Smooth muscle cell (in vitro differentiated cells): ENCODE measurements around the gene GOT1. TPM values are rescaled to one million over a fixed set of nuclear protein-coding genes. Genes with fewer than 3 reads are reported as not detected.
A peak's percentile ranks its signal among the peaks of the same experiment; 100 is the strongest.

Experiments used
- DNase-seq: peaks from one replicate; lab custom pipeline; 2025; ENCODE audit not compliant: unreplicated experiment; lab: John Stamatoyannopoulos, UW
- H2AFZ ChIP-seq: fragments of 200-600 bp; sonication (generic); 2 replicates; pipeline ENCODE4 v1.6.0; 2016; ENCODE audit warnings: antibody characterized with exemption, low read depth, mild to moderate bottlenecking
- H3F3A ChIP-seq: fragments of 200-600 bp; sonication (generic); 2 replicates; pipeline ENCODE4 v1.6.0; 2017; ENCODE audit warnings: antibody characterized with exemption, low read depth
- H3K27ac ChIP-seq: fragments of 200-600 bp; sonication (generic); 2 replicates; pipeline ENCODE4 v1.5.1; 2016; ENCODE audit warnings: low read depth, mild to moderate bottlenecking
- H3K27me3 ChIP-seq: fragments of 200-600 bp; sonication (generic); 2 replicates; pipeline ENCODE4 v1.6.1; 2016; ENCODE audit warnings: low read depth, mild to moderate bottlenecking
- H3K36me3 ChIP-seq: fragments of 200-600 bp; sonication (generic); 2 replicates; pipeline ENCODE4 v1.5.1; 2016; ENCODE audit warnings: low read depth
- H3K4me1 ChIP-seq: fragments of 200-600 bp; sonication (generic); 2 replicates; pipeline ENCODE4 v1.5.1; 2016; ENCODE audit warnings: low read depth
- H3K4me2 ChIP-seq: fragments of 200-600 bp; sonication (generic); 2 replicates; pipeline ENCODE4 v1.6.0; 2016; ENCODE audit warnings: mild to moderate bottlenecking
- H3K4me3 ChIP-seq: fragments of 200-600 bp; sonication (generic); 2 replicates; pipeline ENCODE4 v1.5.1; 2016; ENCODE audit warnings: mild to moderate bottlenecking
- H3K79me2 ChIP-seq: fragments of 200-600 bp; sonication (generic); 2 replicates; pipeline ENCODE4 v1.6.0; 2016; ENCODE audit warnings: low read depth, mild to moderate bottlenecking
- H3K9ac ChIP-seq: fragments of 200-600 bp; sonication (generic); 2 replicates; pipeline ENCODE4 v1.6.0; 2016; ENCODE audit warnings: low read depth
- H3K9me3 ChIP-seq: fragments of 200-600 bp; sonication (generic); replicated peaks from 2 replicates; pipeline ENCODE4 v1.5.1; 2016; ENCODE audit warnings: low read depth
- H4K20me1 ChIP-seq: fragments of 200-600 bp; sonication (generic); 2 replicates; pipeline ENCODE4 v1.6.0; 2016; ENCODE audit warnings: low read depth
- WGBS: methylation state at CpG from one replicate; pipeline ENCODE4 v1.1.7; 2016; ENCODE audit warnings: low lambda C conversion rate; 5-methylcytosine and 5-hydroxymethylcytosine counted together
- polyA plus RNA-seq: library from polyadenylated mRNA; unstranded; fragments of >200 nt; fragmentation: Nextera tagmentation; extraction: Ambion mirVana; gene quantifications from 2 replicates; pipeline ENCODE4 v1.2.1, GENCODE V29; 2016
- total RNA-seq: library from RNA; depleted of rRNA; stranded (reverse); fragments of >200 nt; gene quantifications from 2 replicates; pipeline ENCODE4 v1.2.3, GENCODE V29; 2014
- TF ChIP-seq, protein P1 (sequence below): fragments of 200-600 bp; sonication (generic); IDR thresholded peaks from 2 replicates; pipeline ENCODE4 v1.5.1; 2017; ENCODE audit warnings: borderline replicate concordance, mild to moderate bottlenecking, antibody characterized with exemption; ENCODE audit not compliant: insufficient read depth, poor library complexity, severe bottlenecking

The GOT1 gene
- total and polyA plus RNA-seq, 2 experiments from 2014 or later, result 34.7 to 44.4 TPM

DNA sequence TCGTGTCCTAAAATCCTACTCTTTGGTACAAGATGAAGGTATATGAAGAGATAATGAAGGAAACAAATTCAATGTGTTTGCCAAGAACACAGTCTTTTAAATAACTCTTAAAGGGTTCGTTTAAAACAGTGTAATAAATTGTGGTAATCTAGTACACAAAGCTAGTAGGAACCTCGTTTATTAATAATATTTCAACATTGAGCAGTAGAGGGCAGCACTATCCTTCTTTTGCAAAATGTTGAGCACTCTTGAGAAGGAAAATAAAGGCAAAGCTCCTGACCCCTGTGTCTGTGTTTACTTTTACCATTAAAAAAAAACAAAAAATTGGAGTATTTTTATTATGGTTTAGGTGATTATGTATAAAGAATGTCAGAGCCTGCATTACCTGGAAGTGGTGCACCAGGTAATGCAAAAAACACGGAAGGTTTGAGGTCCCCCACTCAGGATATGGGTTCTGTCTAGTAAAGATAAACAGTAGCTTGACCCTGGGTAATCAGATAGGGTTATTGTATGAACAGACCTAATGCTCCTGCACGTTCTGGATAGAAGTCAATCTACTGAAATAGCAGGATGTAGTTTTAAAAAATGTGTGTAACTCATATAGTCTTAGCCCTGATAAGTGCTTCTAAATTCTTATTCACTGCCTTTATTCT is 5.7 kb upstream of the GOT1 start:
- no peak for DNase-seq
- 46% methylated on average over 5 of the region's 5 CpGs for WGBS
- TF ChIP-seq, protein P1, sequence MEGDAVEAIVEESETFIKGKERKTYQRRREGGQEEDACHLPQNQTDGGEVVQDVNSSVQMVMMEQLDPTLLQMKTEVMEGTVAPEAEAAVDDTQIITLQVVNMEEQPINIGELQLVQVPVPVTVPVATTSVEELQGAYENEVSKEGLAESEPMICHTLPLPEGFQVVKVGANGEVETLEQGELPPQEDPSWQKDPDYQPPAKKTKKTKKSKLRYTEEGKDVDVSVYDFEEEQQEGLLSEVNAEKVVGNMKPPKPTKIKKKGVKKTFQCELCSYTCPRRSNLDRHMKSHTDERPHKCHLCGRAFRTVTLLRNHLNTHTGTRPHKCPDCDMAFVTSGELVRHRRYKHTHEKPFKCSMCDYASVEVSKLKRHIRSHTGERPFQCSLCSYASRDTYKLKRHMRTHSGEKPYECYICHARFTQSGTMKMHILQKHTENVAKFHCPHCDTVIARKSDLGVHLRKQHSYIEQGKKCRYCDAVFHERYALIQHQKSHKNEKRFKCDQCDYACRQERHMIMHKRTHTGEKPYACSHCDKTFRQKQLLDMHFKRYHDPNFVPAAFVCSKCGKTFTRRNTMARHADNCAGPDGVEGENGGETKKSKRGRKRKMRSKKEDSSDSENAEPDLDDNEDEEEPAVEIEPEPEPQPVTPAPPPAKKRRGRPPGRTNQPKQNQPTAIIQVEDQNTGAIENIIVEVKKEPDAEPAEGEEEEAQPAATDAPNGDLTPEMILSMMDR, result peak; percentile 55

DNA sequence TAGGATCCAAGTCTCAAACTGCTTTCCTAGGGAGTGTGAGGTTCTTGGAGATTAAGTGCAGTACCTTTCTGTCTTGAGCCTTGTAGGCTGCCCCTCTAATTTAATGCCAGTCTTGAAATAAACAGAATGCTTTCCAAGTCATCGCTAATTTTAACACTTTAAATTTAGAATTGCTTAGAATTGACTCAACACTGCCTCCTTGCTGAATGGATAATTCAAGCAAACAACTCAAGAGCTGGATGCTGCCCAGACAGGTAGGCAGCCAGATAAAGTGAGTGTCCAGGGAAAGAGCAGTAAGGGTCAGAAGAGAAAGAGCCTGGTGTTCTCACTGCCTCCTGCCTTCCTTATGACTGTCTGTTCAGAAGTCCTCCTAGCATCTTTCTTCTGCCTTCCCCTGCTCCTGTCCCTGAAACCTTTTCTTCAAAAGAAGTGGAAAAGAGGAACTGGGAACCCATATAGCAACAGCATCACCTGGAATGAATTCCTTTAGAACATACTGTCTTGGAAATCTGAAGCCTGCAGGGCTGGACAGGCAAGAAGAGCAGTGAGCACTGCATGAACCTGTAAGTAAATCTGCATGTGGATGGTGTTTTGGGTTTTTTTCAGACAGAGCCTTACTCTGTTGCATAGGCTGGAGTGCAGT is 3.1 kb upstream of the GOT1 start:
- no peak overlapping the region for H2AFZ ChIP-seq
- no peak overlapping the region for H3K4me2 ChIP-seq
- WGBS, result 48% methylated on average over 1 of the region's 1 CpG
- H3K79me2 ChIP-seq, result peaks cover 39% of the 10 kb centered on the region
- no peak overlapping the region for H3K27ac ChIP-seq
- DNase-seq, result no peak
- H3K27me3 ChIP-seq, result no peaks in the 10 kb centered on the region
- H3F3A ChIP-seq, result no peaks in the 10 kb centered on the region
- peaks cover 10% of the 10 kb centered on the region for H4K20me1 ChIP-seq
- H3K36me3 ChIP-seq, result peaks cover 3% of the 10 kb centered on the region
- peaks cover 15% of the 10 kb centered on the region for H3K4me1 ChIP-seq
- TF ChIP-seq, protein P1, result peak; percentile 12
- H3K9me3 ChIP-seq, result no peaks in the 10 kb centered on the region
- no peak overlapping the region for H3K4me3 ChIP-seq
- H3K9ac ChIP-seq, result no peak overlapping the region

More for the DNA sequence above, 5.7 kb upstream of the GOT1 start:
- Histone ChIP-seq H4K20me1 (peaks cover 10% of the 10 kb centered on the region), H3K9me3 (no peaks in the 10 kb centered on the region), H3K27me3 (no peaks in the 10 kb centered on the region), H2AFZ (no peak overlapping the region), H3K4me2 (no peak overlapping the region), H3K4me3 (no peak overlapping the region), H3K36me3 (peaks cover 3% of the 10 kb centered on the region), H3K79me2 (peaks cover 18% of the 10 kb centered on the region), H3F3A (no peaks in the 10 kb centered on the region), H3K27ac (no peak overlapping the region), H3K4me1 (peaks cover 5% of the 10 kb centered on the region), H3K9ac (no peak overlapping the region)

GRCh38 chr10:99432881-99433280 is 2.5 kb upstream of the GOT1 start:
- no peak overlapping the region for H3K9ac ChIP-seq
- H3K36me3 ChIP-seq, result peaks cover 2% of the 10 kb centered on the region
- H3K27ac ChIP-seq, result no peak overlapping the region
- H3K4me2 ChIP-seq, result no peak overlapping the region
- H3K4me3 ChIP-seq, result no peak overlapping the region
- no peak for DNase-seq
- H3F3A ChIP-seq, result no peaks in the 10 kb centered on the region
- H3K9me3 ChIP-seq, result no peaks in the 10 kb centered on the region
- TF ChIP-seq, protein P1, result no peak
- H4K20me1 ChIP-seq, result peaks cover 10% of the 10 kb centered on the region
- H3K27me3 ChIP-seq, result no peaks in the 10 kb centered on the region
- H2AFZ ChIP-seq, result no peak overlapping the region
- 95% methylated on average over 6 of the region's 6 CpGs for WGBS
- H3K4me1 ChIP-seq, result peaks cover 15% of the 10 kb centered on the region
- peaks cover 44% of the 10 kb centered on the region for H3K79me2 ChIP-seq

DNA sequence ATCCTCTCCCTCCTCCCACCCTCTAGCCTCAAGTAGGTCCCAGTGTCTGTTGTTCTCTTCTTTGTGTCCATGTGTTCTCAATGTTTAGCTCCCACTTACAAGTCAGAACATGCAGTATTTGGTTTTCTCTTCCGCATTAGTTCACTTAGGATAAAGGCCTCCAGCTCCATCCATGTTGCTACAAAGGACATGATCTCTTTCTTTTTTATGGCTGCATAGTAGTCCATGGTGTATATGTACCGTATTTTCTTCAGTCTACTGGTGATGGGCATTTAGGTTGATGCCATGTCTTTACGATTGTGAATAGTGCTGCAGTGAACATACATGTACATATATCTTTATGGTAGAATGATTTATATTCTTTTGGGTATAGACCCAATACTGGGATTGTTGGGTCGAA is 1.6 kb upstream of the GOT1 start:
- H2AFZ ChIP-seq, result no peak overlapping the region
- no peaks in the 10 kb centered on the region for H3K27me3 ChIP-seq
- WGBS, result 98% methylated on average over 4 of the region's 4 CpGs
- TF ChIP-seq, protein P1, result no peak
- H3K27ac ChIP-seq, result no peak overlapping the region
- H3K36me3 ChIP-seq, result no peaks in the 10 kb centered on the region
- no peaks in the 10 kb centered on the region for H3K9me3 ChIP-seq
- peak overlapping the region; percentile 73 for H3K4me3 ChIP-seq
- no peaks in the 10 kb centered on the region for H3F3A ChIP-seq
- no peak overlapping the region for H3K9ac ChIP-seq
- H4K20me1 ChIP-seq, result peaks cover 14% of the 10 kb centered on the region
- peak overlapping the region; percentile 97 for H3K4me2 ChIP-seq
- DNase-seq, result no peak
- H3K4me1 ChIP-seq, result peaks cover 15% of the 10 kb centered on the region
- H3K79me2 ChIP-seq, result peaks cover 48% of the 10 kb centered on the region
